Measurements from ENCODE around the gene PACSIN1.
"Not testable (repeated sequence)": the region's sequence is repeated elsewhere in the genome, so short reads cannot be mapped to it uniquely, and the experiment has no call there.

Gene PACSIN1

DNA sequence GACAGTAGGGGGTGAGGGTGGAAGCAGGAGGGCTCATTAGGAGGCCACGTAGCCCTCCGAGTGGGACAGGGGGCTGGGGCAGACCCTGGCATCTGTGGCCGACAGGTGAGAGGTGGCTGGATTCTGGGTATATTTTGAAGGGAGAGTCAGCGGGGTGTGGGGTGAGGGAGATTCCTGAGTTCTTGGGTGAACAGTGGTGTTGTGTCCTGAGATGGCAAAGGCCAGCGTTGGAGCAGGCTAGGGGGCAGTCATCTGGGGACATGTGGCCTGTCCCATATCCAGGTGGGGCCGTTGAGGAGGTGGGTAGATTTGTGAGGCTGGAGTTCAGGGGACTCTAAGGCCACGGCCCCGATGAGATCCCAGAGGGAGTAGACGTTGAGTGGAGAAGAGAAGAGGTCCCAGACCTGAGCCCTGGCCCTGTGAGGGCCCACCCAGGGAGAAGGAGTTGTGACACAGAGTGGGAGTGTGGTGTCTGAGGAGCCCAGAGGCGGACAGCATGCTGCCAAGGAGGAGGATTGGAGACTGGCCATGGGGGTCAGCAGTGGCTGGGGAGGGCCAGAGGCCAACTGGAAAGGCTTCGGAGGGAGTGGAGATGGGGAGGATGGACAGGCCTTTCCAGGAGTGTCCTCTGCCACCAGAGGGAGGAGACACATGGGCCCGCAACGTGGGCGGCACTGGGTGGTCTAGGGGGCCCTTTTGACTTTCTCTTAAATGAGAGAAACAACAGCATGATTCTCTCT is 19.6 kb downstream of the PACSIN1 start:
- DNase-seq (ENCODE audit: low spot score) = no peak

DNA sequence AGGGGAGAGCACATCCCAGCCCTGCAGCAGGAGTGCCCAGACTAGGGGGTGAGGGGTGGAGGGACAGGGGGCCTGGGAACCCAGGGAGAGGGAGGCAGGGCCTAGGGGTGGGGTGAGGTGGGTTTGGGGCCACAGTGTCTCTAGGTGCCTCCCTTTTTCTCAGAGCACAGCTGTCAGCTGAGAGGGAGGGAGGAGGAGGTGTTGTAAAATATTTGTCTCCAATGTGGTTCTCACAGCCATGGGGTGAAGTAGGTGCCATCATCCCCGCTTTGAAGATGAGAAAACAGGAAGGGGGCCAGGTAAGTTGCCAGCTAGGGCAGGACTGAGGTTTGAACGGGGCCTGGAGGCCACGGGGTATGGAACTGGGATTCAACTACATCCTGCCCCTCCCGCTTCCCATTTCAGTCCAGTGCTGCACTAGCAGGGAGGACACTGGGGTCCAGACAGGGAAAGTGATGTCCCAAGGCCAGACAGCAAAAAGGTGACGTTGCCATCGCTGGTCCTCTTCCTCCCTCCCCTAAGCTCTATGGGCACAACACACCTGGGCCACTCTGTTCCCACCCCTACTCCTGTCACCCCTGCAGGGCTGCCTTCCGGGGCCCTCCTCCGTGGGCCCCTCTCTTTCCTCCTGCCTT is 20.3 kb downstream of the PACSIN1 start:
- no peak for DNase-seq (ENCODE audit: low spot score)

DNA sequence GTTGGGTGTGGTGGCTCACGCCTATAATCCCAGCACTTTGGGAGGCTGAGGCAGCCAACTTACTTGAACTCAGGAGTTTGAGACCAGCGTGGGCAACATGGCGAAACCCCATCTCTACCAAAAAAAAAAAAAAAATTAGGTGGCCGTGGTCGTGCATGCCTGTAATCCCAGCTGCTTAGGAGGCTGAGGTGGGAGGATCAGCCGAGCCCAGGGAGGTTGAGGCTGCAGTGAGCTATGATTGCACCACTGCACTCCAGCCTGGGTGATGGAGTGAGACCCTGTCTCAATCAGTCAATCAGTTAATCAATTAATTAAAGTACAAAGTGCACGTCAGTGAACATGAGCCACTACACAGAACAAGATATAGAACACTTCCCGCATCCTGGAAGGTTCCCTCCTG is 21.0 kb downstream of the PACSIN1 start:
- not testable (repeated sequence) for DNase-seq (ENCODE audit: low spot score)

DNA sequence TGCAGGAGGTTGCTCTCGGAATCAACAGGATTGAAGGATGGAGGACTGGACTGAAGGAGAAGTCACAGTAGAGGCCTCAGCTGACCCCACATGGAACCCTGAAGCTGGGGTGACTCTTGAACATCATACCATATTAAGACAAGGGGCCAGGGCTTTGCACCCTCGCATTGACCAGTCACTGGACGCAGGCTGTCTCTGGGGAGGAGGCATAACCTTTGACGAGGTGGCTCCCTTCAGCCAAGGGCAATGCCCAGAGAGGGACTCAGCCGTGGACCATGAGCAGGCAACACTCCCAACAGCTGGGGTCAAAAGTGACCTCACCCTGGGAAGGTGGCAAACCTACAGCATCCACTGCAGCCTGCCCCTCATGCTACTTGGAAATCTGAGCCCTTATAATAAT is 21.7 kb downstream of the PACSIN1 start:
- DNase-seq (ENCODE audit: low spot score) = no peak

DNA sequence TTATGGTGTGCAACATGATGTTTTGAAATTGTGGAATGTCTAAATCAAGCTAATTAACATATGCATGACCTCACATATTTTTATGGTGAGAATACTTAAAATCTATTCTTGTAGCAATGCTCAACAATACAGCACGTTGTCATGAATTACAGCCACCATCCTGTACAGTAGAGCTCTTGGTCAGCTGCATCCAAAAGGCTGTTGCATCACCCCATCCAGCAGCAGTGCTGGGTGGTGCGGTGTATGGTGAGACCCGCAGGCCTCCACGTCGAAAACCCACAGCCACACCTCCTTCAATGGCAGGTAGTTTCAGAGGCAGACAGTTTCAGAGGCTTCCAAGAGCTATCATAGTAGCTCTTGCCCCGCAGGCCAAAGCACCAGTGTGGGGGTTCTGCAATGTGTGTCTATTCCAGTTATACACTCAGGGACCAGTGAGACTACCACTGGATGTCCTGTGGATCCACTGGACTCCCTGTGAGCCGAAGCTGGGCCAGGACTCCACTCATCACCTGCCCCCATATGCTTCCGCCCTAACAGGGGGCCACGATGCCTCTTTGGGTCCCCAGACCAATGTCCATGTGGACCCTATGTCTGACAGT is 23.4 kb downstream of the PACSIN1 start:
- DNase-seq (ENCODE audit: low spot score) = no peak

DNA sequence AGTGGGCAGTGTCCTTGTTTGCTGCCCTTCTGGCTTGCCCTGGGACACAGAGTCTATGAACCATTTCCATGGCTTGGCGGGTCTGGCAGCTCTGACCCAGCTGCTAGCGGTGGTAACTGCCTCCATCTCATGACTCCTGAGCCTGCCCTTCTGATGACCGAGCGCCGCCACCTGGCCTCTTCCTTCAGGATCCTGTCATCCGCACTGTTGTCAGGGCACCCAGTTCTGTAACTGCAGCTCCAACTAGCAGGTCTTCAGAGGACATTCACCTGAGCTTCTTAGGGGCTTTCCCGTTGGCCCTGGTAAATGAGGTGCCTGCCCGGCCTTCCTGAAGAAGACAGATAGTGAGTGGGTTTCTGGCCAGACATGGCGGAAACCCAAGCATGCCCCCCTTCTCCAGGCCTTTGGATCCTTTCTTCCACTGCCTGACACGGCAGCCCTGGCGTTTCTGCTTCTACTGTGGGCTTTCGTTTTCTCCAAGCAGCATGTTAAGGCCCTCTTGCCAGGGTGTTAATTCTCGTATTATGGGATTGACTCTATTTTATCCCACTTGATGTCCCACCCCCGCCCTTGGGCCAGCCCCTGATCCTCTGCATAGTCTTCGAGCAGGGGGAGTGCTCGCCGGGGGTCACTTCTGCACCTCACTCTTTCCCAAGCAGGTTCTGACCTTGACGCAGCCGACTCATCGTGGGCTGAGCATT is 24.7 kb downstream of the PACSIN1 start:
- no peak for DNase-seq (ENCODE audit: low spot score)

DNA sequence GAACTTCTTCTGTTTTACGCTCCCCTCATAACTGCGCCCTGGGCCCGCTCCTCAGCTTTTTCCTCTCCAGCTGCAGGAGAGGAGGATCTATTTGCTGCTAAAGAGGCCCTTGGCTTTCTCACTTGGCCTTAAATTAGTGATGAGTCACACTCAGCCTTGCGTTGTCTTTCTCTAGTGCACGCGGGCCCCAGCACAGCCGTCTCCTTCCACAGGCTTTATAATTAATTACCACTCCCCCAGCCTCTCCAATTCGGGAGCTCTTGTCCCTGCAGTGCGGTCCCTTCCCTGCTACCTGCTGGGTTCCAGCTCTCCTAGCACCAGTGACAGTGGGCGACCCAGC is 25.2 kb downstream of the PACSIN1 start:
- no peak for DNase-seq (ENCODE audit: low spot score)

DNA sequence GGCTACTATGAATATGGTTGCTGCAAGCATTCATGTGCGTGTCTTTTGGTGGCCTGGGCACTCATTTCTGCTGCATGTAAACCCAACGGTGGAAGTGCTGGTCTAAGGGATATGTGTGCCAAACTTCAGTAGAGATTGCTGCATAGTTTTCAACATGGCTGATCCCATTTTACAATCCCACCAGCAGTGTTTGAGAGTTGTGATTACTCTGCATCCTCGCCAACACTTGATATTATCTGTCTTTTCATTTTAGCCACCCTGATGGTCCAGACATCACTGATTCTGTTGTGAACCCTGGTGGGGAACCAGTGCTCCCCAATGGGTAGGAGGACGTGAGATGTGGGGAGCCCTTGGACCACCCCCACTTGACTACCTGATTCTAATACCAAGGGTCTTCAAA is 27.5 kb downstream of the PACSIN1 start:
- DNase-seq (ENCODE audit: low spot score) = no peak

DNA sequence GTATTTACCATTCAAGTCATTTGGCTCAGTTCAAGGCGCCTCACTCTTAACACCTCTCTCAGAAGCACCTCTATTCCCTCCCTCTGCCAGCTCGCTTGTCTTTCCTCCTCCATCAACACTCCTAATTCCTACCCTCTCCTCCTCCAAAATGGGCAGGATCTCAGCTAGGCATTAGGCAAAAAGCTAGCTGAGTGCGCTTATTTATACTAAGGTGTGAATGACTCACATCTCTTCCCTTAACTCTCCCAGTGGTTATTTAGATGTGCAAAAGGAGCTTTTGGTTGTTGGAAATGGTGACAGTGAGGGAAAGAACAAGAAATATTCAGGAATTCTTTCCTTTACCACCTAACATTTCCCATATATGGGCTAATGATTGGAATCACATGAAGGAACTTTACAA is 29.1 kb downstream of the PACSIN1 start:
- no peak for DNase-seq (ENCODE audit: low spot score)

DNA sequence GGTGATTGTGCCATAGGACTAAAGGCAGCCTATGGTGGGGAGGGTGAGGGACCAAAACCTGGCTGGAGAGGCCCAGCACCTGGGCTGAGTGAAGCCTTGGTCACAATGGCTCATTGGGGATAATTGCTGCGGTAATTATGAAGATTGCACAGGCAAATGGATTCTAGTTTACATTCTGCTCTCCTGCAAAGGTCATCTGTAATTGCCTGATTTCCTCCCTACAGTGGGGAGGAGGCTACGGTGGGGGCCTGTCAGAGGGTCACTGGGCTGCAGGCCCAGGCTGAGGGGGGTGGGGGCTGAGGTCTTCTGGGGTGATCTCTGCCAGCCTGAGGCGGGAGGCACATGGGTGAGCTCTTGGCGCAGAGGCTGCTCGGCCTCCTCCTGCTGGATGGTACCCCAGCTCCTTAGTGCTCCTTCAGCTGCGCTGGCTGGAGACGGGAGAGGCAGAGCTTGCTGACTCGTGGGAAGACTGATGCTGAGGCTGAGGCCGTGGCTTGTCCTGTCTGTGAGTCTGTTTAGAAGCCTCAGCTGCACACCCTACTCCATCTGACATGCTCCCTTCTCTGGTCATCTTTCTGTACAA is 30.3 kb downstream of the PACSIN1 start:
- DNase-seq (ENCODE audit: low spot score) = no peak

DNA sequence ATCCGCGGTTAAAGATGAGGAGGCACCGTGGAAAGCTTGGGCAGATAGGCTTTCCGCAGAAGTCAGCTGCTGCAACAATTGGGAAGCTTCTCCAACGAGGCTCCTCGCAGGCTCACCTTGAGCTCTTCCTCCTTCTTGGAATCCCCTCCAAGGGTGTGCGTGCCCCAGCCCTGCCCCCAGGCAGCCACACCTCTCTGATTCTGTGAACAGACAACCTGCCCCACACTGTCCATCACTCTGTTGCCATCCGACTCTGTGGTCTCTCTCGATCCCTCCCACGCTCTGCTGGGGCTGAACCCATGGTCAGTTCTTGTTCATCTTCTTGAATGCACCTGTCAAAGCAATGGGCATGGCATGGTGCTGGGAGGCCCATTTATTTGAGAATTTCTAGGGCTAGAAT is 31.5 kb downstream of the PACSIN1 start:
- no peak for DNase-seq (ENCODE audit: low spot score)

DNA sequence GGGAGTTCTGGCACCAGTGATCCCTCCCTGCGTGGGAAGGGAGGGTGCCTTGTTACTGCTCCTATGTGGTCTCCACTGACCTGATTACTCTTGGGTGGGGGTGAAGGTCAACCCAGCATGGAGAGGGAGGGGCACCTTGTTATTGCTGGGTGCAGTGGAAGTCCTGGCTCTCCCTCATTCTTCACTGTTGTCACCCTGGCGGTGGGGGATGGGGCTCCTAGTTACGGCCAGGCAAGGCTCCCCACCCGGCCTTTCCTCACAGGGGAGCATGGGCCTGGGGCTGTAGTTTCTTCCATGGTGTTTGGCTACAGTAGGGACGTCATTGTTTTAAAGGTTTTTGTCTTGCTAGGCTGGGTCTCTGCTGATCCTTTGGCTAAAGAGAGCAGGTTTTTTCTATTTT is 40.8 kb downstream of the PACSIN1 start:
- no peak for DNase-seq (ENCODE audit: low spot score)

DNA sequence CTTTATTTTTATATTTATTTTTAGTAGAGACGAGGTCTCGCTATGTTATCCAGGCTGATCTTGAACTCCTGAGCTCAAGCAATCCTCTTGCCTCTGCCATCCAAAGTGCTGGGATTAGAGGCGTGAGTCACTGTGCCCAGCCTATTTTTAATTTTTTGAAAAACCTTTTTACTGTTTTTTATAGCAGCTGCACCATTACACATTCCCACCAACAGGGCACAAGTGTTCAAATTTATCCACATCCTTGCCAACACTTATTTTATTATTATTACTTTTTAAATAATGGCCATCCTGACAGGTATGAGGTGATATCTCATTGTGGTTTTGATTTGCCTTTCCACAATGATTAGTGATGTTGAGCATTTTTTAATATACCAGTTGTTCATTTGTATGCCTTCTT is 42.5 kb downstream of the PACSIN1 start:
- no peak for DNase-seq (ENCODE audit: low spot score)

DNA sequence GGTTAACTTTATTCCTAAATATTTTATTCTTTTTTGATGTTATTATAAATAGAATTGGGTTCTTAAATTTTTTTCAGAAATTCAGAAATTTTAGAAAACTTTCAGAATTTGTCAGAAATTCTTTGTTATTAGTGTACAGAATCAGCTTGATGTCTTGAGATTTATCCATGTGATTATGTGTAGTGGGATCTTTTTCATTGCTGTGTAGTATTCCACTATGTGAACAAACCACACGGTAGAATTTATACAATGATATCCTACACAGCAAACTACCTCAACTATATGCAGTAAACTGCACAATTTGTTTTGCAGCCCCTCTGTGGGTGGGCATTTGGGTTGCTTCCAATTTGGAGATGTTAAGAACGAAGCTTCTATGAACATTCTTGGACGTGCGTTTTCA is 43.9 kb downstream of the PACSIN1 start:
- DNase-seq (ENCODE audit: low spot score) = no peak

DNA sequence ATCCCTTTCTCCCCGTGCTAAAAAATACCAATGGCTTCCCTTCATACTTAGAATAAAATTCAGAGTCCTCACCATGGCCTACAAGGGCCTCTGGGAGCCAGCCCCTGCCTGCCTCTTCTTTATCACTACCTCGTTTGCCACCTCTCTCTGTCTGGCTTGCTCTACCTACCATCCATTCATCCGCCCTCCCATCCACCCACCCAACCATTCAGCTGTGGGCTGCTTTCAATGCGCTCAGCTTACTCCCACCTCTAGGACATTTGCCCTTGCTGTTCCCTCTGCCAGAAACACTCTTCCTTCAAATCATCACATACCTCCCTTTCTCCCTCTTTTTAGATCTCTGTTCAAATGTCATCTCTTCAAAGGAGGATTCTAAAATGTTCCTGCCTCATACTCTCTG is 44.4 kb downstream of the PACSIN1 start:
- DNase-seq (ENCODE audit: low spot score) = no peak

DNA sequence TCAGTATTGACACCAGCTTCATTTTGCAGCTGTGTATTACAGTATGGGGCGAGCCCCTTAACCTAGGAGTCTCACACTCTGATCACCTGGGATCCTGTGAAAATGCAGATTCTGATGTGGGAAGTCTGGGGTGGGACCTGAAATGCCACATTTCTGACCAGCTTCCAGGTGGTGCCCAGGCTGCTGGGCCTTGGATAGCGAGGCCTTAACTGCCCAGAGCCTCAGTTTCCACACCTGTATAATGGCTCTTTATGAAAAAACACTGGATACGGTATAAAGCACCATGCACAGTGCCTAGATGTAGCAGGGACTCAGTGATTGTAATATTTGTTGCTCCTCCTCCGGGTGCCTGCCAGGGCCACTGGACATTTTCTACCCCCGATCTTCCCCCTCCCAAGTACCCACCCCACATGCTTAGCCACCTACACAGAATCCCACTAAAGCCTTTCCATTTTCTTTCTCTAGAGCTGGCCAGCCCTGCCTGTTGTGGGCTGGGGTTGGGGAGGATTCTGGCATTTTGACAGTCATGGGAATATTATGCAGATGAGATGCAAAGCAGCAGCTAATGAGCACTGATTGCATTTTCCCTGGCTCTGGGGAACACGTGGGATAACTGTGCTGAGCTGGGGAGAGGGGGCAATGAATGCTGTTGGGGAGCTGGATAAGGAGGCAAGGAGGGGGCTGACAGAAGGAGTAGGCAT is 45.5 kb downstream of the PACSIN1 start:
- no peak for DNase-seq (ENCODE audit: low spot score)

DNA sequence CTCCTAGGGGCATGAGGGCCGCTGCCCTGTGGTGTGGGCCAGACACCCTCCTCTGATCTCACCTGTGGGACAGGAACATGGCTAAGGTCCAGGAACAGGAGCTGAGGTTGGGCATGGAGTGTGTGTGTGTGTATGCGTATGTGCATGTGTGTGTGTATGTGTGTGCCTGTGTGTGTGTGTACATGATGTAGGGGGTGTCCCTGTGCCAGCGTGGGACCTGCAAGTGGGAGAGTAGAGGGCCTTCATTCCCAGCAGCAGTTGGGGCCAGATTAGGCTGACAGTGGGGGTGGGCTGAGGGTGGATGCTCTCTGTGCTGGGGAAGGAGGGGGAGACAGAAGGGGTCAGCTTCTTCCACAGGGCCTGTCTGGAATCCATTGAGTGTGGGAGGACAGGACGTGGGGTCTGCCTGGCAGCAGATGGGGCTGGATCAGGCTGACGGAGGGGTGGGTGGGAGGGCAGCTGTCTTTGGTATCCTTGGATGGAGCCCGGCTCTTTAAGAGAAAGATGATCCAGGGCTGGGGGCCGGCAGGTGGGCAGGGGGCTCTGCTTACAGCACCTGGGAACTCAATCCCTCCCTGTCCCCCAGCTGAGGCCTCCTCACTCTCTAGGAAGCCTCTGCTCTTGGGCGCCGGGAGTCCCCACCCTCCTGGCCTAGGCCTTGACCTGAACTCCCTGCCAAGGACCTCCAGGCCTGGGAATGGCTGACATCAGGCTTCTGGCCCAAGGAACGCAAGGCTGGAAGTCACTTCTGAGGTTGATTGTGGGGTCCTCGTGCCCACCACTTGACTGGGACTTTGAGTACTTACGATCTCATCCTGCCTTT is 46.2 kb downstream of the PACSIN1 start:
- no peak for DNase-seq (ENCODE audit: low spot score)

DNA sequence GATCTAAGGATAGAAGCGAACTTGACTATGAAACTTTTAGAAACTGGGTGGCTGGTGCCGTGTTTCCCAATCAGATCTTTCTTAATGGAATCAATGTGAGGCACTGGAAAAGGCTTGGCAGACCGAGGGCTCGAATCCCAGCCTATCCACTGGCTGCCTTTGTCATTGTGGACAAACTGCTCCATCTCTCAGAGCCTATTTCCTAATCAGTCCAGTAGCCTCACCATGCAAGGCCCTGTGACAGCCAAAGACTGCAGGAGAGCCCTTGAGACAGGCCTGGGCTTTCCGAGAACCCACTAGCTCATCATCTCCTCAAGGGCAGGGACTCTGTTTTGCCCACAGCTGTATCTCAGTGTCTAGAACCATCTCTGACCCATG is 46.9 kb downstream of the PACSIN1 start:
- no peak for DNase-seq (ENCODE audit: low spot score)

DNA sequence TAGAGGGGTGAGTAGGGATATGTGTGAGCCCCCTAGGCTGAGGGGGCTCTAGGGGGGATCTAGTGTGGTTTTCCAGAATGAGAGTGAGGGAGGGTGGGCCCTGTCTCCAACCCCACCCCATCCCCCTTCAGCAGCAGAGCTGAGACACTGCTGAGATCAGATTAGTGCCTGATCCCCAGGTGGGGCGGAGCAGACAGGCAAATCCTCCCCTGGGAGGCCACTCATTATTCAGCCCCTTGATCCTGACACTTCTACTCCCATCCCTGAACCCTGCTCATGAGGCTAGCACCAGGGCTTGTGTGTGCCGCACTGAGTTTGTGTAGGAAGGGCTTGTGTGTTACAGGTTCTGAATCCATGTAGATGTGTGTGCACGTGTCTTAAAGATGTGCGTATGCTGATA is 47.8 kb downstream of the PACSIN1 start:
- DNase-seq (ENCODE audit: low spot score) = no peak

DNA sequence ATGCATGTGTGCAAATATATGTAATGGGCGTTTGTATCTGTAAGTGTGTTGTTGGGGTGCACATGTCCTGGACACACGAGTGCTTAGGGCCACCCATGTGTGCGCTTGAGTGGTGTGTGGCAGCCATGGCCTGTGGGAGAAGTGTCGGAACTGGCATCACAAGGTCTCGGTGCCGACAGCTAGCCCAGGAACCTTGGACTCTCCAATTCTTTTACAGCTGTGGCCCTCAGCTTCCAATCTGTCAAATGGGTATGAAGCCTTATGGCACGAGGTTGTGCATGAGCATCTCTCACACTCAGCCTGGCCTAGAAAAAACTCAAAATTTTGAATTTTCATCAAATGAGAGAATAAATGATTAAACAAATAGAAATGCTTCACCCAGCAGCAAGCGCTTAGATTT is 48.2 kb downstream of the PACSIN1 start:
- no peak for DNase-seq (ENCODE audit: low spot score)
